Lower leg skin (tissue), 3 donors: Measurements from ENCODE around the gene POLN.

Source experiments
- POLR2A ChIP-seq, 2 donors: fragments of 450-650 bp; IDR thresholded peaks; one replicate each; pipeline ENCODE4 v1.6.1; 2016 to 2017; ENCODE audit warnings: antibody characterized with exemption in 2 of 2, mild to moderate bottlenecking in 1 of 2, moderate library complexity in 1 of 2
- TF ChIP-seq, protein P1 (sequence below), 3 donors: fragments of 450-650 bp; IDR thresholded peaks; one replicate each; pipeline ENCODE4 v1.5.1; 2016; ENCODE audit warnings: antibody characterized with exemption in 3 of 3, mild to moderate bottlenecking in 3 of 3, moderate library complexity in 2 of 3

DNA sequence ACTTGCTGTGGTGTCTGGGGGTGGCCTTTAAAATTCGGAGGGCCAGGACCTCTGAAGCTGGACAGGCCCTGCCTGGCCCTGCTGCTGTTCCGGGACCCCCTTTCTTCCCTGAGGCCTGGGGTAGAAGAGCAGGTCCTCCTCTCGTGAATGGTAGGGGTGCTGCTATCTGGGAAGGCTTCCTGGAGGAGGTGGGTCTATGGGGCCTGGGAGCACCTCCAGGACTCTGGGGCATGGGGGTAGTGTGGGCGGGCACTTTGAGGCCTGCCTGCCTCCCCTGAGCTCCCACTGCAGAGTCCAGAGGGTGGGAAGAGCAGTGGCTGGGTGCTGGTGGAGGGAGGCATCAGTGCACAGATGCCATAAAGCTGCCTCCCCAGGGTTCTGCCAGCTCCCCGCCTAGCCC is 24.9 kb upstream of the POLN start:
- TF ChIP-seq POLR2A (IDR thresholded peaks at IDR 0.05) = no peak
- TF ChIP-seq, protein P1, sequence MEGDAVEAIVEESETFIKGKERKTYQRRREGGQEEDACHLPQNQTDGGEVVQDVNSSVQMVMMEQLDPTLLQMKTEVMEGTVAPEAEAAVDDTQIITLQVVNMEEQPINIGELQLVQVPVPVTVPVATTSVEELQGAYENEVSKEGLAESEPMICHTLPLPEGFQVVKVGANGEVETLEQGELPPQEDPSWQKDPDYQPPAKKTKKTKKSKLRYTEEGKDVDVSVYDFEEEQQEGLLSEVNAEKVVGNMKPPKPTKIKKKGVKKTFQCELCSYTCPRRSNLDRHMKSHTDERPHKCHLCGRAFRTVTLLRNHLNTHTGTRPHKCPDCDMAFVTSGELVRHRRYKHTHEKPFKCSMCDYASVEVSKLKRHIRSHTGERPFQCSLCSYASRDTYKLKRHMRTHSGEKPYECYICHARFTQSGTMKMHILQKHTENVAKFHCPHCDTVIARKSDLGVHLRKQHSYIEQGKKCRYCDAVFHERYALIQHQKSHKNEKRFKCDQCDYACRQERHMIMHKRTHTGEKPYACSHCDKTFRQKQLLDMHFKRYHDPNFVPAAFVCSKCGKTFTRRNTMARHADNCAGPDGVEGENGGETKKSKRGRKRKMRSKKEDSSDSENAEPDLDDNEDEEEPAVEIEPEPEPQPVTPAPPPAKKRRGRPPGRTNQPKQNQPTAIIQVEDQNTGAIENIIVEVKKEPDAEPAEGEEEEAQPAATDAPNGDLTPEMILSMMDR (IDR thresholded peaks at IDR 0.05) = no peak
